ENCODE results near the gene PLCG2. TPM values are rescaled to one million over a fixed set of nuclear protein-coding genes. Genes with fewer than 3 reads are reported as not detected.
"Not testable (repeated sequence)": the region's sequence is repeated elsewhere in the genome, so short reads cannot be mapped to it uniquely, and the experiment has no call there.

PLCG2 gene
- total RNA-seq, 4 donors from 2014 or later: 5.3 to 15.8 (median 9.5) TPM

GRCh38 chr16:82007189-82007588, 228.1 kb downstream of the PLCG2 start:
- TF ChIP-seq POLR2A (IDR thresholded peaks at IDR 0.05): no peak
- TF ChIP-seq, protein P1, sequence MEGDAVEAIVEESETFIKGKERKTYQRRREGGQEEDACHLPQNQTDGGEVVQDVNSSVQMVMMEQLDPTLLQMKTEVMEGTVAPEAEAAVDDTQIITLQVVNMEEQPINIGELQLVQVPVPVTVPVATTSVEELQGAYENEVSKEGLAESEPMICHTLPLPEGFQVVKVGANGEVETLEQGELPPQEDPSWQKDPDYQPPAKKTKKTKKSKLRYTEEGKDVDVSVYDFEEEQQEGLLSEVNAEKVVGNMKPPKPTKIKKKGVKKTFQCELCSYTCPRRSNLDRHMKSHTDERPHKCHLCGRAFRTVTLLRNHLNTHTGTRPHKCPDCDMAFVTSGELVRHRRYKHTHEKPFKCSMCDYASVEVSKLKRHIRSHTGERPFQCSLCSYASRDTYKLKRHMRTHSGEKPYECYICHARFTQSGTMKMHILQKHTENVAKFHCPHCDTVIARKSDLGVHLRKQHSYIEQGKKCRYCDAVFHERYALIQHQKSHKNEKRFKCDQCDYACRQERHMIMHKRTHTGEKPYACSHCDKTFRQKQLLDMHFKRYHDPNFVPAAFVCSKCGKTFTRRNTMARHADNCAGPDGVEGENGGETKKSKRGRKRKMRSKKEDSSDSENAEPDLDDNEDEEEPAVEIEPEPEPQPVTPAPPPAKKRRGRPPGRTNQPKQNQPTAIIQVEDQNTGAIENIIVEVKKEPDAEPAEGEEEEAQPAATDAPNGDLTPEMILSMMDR (IDR thresholded peaks at IDR 0.05): no peak
- intact Hi-C loops (cut with DNase I): no loop called here
- DNase-seq: no peak
- Histone ChIP-seq H3K4me1 (peaks cover 0 to 43% (median 6%) of the 10 kb centered on the region in 3 donors), H3K27me3 (peaks cover 0 to 7% (median 0%) of the 10 kb centered on the region in 4 donors), H3K27ac (no peak overlapping the region), H3K4me3 (no peak overlapping the region), H3K9me3 (peaks cover 0 to 10% (median 7%) of the 10 kb centered on the region in 3 donors), H3K36me3 (peaks cover 0 to 21% (median 0%) of the 10 kb centered on the region in 3 donors)
- 70 to 84% methylated on average over 2 of the region's 2 CpGs for WGBS, 2 donors

GRCh38 chr16:82008957-82009592, 230.0 kb downstream of the PLCG2 start:
- 89% methylated on average over 4 to 6 of the region's 9 CpGs for WGBS, 2 donors
- peaks cover 0 to 10% (median 7%) of the 10 kb centered on the region in 3 donors for H3K9me3 ChIP-seq
- H3K27ac ChIP-seq: no peak overlapping the region
- H3K36me3 ChIP-seq: peaks cover 0 to 19% (median 0%) of the 10 kb centered on the region in 3 donors
- intact Hi-C loops (cut with DNase I): no loop called here
- no peak for DNase-seq
- H3K4me1 ChIP-seq: peaks cover 0 to 35% (median 0%) of the 10 kb centered on the region in 3 donors
- peaks cover 0 to 7% (median 0%) of the 10 kb centered on the region in 4 donors for H3K27me3 ChIP-seq
- no peak for TF ChIP-seq POLR2A (IDR thresholded peaks at IDR 0.05)
- TF ChIP-seq, protein P1 (IDR thresholded peaks at IDR 0.05): no peak
- no peak overlapping the region for H3K4me3 ChIP-seq

- H3K4me3 ChIP-seq; DNase-seq; H3K27me3 ChIP-seq; intact Hi-C loops (cut with DNase I); H3K27ac ChIP-seq: not testable (repeated sequence)
- WGBS, 2 donors: 59 to 65% methylated on average over 4 of the region's 4 CpGs
- Histone ChIP-seq H3K4me1 (peaks cover 0 to 32% (median 0%) of the 10 kb centered on the region in 3 donors), H3K36me3 (peaks cover 0 to 12% (median 0%) of the 10 kb centered on the region in 3 donors), H3K9me3 (peaks cover 0 to 10% (median 7%) of the 10 kb centered on the region in 3 donors)
Measured at GRCh38 chr16:82009789-82010188, 230.7 kb downstream of the PLCG2 start.

DNA sequence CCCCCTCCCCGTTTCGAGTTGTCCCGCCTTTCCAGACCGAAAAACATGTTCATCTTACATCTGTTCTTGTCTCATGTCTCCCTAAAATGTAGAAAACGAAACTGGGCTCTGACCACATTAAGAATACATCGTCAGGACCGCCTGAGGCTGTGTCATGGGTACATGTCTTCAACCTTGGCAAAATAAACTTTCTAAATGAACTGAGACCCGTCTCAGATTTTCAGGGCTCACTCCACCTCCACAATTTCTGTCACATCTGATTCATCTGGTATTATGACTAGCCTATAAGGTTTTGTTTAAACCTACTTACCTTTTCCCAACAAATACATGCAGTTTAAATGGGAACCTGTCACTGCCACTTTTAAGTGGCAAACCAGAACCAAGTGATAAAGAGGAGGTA, 231.6 kb downstream of the PLCG2 start:
- intact Hi-C loops (cut with DNase I): no loop called here
- no peak for DNase-seq
- TF ChIP-seq, protein P1 (IDR thresholded peaks at IDR 0.05): no peak
- no peak for TF ChIP-seq POLR2A (IDR thresholded peaks at IDR 0.05)
- WGBS, 2 donors: 47 to 51% methylated on average over 8 of the region's 8 CpGs
- peaks cover 0 to 7% (median 0%) of the 10 kb centered on the region in 4 donors for H3K27me3 ChIP-seq
- peaks cover 0 to 12% (median 10%) of the 10 kb centered on the region in 3 donors for H3K9me3 ChIP-seq
- peak overlapping the region; percentile 23 to 88 (median 78) for H3K27ac ChIP-seq
- peaks cover 0 to 12% (median 0%) of the 10 kb centered on the region in 3 donors for H3K36me3 ChIP-seq
- H3K4me3 ChIP-seq: peak overlapping the region; percentile 52 to 66 (median 62)
- H3K4me1 ChIP-seq: peaks cover 0 to 34% (median 0%) of the 10 kb centered on the region in 3 donors

DNA sequence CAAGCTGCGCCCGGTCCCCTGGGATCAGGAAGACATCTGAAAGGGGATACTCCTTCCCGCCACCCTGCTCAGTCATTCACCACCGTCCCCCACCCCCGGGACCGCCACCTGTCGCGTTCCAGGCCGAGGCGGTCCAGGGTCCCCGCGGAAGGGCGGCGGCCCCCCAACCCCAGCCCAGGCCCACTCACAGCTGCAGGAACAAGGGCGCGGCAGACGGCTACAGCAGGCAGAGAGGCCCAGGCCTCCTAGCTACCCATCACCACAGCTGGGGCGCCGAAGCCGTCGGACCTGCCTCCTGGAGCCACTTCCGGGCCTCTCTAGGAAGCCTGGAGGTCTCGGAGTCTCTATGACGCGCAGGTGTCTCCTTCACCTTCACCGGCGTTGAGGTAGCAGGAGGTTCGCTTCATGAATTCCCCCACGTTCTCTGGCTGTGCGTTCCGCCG, 232.1 kb downstream of the PLCG2 start, which contains the start of gene SDR42E1:
SDR42E1 (minus strand) TSS at position 272 of the 443 bp plus-strand sequence. CDS start 10,612 bp downstream, outside the sequence.
- Histone ChIP-seq H3K36me3 (peaks cover 0 to 12% (median 0%) of the 10 kb centered on the region in 3 donors), H3K27ac (peak within 1 kb of the TSS; percentile 23 to 88 (median 78)), H3K27me3 (peaks cover 0 to 7% (median 0%) of the 10 kb centered on the region in 4 donors), H3K9me3 (peaks cover 0 to 12% (median 10%) of the 10 kb centered on the region in 3 donors), H3K4me3 (peak within 1 kb of the TSS; percentile 52 to 66 (median 62)), H3K4me1 (peaks cover 4 to 40% (median 4%) of the 10 kb centered on the region in 3 donors)
- peak; percentile 5 for DNase-seq
- intact Hi-C loops (cut with DNase I): no loop called here
- TF ChIP-seq POLR2A (IDR thresholded peaks at IDR 0.05): peak in 2 of 4 donors; percentile 19 to 36
- TF ChIP-seq, protein P1 (IDR thresholded peaks at IDR 0.05): no peak
- 2 to 11% methylated on average over 11 to 13 of the region's 32 CpGs for WGBS, 2 donors

Other genes starting within 250 kb of the PLCG2 start
- 10 to 100 TPM in 2 of 4 donors, 1 to 10 TPM in 2; 7.1 to 15.3 (median 12.3) TPM for gene SDR42E1, start 232.2 kb downstream of the PLCG2 start, total RNA-seq